AG09319 (cell line): ENCODE data around the gene RUNX3.

Source experiments
- DNase-seq: peaks from one replicate; pipeline ENCODE4 v3.0.0-alpha.2; 2010; ENCODE audit warnings: low read depth; ENCODE audit errors: extremely low read depth
- CTCF ChIP-seq: IDR thresholded peaks from 2 replicates; pipeline ENCODE4 v1.5.1; 2011; ENCODE audit warnings: low read depth, mild to moderate bottlenecking, inconsistent platforms, low read length, moderate library complexity

The RUNX3 gene

DNA sequence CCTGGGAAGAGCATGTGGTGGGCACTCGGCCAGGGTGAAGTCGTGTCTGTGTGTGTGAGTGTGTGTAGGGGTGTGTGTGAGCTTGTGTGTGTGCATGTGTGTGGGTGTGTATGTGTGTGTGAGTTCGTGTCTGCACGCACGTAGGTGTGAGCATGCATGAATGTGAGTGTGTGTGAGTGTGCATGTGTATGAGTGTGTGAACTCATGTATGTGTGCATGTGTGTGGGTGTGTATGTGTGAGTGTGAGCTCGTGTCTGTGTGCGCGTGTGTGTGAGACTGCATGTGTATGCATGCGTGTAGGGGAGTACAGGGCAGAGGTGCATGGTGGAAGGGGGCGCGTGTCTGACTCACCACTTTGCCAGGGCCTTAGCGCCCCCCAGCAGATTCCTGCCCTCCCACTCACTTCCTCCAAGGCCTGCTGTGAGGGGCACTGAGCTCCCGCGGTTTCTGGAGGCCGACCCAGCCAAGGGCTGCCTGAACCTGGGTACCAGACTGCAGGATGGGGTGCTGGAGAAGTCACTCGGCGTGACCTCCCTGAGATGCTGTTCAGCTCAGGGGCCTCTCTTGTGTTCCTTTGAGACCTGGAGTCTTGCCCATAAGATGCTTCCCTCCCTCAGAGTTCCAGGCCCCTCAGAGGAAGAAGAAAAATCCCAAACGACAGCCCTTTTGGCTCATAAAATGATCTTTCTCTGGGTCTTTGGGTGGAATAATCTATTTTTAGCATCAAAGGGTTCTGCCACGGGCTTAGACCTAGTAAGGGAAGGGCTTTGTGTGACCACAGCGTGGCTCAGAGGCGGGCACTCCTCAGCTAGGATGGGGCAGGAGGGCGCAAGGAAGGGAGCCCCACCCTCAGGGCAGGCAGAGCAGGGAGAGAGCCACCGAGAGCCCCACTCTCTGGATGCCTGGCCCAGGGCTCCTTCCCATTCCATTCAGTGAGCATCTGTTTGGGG is 41.1 kb upstream of the RUNX3 start:
- no peak for DNase-seq
- no peak for TF ChIP-seq CTCF

DNA sequence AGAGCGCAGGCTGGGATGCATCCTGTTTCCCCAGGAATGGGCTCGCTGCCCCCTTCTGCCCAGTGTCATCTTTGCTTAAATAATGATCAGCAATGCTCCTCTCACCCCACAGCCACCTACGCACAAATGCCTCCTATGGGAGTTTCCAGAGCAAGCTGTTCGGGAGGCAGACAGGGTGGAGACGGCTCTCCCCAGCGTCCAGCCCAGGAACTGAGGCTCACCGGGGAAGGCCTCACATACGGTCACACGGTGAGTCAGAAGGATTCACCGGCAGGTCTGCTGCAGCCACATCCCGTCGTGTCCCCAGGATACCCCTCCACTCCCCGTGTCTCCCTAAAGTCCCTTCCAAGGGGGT is 40.3 kb upstream of the RUNX3 start:
- no peak for TF ChIP-seq CTCF
- DNase-seq: no peak

DNA sequence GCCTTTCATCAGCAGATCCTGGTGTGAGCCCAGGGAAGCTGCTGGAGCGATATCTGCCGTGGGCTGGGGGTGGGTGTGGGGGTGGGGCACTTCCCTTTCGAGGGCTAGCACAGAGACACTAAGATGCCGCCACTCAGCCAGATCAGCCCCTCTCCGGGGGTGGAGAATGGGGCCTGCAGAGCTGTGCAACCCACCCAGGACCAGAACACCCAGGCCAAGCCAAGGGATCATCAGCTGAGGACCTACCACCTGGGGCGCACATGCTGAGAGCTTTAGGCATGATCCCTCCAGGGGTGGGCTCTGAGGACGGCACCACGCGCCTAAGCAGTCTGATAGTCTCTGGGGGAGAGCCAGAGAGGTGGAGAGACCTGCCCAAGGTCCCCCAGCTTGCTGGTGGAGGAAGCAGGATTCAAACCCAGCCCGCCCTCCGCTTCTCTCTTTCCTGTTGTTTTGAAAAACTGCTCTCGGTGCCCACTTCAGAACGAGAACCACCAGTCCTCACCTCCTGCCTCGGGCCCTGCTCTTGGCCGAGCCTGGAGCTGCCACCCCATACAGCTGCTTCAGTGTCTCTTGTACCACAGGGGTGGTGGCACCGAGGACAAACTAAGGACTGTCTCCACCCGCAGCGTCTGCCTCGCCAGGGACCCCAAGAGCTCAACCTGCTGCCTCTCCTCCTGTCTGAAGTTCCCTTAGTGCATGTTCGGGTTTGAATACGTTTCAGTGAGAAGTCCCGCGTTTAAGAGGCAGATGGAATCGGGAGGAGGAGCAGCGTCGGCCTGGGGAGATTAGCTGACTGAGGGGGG is 39.7 kb upstream of the RUNX3 start:
- no peak for DNase-seq
- no peak for TF ChIP-seq CTCF

DNA sequence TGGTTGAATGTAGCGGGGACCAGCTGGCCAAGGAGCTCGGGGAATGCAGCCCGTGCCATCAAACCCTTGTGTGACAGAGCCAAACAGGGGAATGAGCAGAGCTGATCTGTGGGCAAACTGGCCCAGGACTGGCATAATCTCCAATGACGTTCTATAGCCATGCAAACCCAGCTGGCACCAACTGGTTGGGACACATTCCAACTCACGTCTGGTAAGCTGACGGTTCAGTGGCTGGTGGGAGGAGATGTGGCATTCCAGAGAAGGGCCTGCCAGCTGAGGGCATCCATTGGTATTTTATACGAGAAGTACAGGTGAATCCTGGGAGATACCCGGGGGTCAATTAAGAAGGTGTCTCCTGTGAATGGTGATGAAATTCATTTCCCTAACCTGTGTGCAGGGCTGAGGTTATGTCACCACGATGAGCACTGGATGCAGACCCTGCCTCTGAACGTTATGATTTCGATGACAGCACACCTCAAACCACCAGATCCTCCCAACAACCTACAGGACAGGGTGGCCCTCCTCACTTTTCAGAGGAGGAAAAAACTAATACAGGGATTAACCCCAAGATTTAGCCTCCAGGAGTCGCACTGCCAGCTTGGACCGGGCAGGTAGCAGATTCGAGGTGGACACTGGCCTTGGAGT is 39.0 kb upstream of the RUNX3 start:
- DNase-seq: no peak
- TF ChIP-seq CTCF: no peak

GRCh38 chr1:24967962-24968361 is 37.9 kb upstream of the RUNX3 start:
- no peak for DNase-seq
- TF ChIP-seq CTCF: no peak

DNA sequence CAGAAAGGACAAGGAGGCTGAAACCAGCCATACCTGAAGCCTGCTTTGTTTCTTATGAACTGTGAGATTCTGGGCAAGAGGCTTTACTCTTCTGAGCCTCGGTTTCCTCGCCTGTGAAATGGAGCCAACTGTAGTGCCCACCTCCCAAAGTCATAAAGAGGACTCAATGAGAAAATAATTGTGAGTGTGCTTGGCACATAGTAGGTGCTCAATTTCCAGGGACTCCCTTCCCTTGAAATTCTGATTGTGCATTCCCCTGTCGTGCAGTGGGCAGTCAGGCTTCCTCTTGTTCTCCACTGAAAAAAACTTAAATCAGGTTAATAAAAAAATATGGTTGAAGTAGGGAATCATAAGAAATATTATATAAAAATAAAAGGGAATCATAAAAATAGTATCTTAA is 37.5 kb upstream of the RUNX3 start:
- DNase-seq: no peak
- no peak for TF ChIP-seq CTCF
